Measurements from ENCODE around the gene HAPLN3. TPM values are rescaled to one million over a fixed set of nuclear protein-coding genes. Genes with fewer than 3 reads are reported as not detected.
A peak's percentile ranks its signal among the peaks of the same experiment; 100 is the strongest.

The HAPLN3 gene
- total and polyA plus RNA-seq, 2 donors (not counting 3 experiments of a cell fraction or from before 2014, with no cell fraction given) = 57.6 to 130 TPM

DNA sequence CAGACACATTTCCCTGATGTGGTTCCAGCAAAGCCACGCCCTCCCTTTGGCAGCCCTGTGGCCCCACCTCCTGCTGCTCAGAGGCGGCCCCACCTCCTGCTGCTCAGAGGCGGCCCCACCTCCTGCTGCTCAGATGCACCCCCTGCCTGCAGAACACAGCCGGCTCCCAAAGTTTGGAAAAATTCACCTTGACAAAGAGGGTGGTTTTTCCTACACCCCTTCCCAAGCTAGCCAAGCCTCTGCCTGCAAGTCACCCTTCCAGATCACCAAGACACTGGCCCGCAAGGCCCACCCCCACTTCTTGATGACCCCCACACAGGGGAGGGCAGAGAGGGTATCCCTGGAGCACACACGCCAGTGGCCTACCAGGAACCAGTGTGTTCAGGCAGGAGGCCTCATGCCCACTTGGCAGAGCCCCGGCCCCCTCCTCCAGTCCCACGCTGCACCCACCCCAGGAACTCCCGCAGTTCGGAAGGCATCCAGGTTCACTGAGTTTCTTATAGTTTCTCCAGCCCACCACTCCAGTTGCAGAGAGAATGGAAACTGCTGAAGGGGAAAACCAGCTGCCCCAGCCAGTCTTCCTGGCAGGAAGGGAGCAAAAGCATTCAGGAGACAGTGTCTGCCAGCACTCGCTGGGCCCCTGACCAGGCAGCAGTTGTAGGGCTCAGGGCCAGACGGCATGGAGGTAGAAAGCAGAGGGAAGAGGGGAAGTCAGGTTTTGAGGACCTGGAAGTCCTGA lies 2.3 kb upstream of the HAPLN3 start:
- H3K36me3 ChIP-seq (ENCODE audit: control insufficient read depth in 2 of 2, extremely low read depth in 1 of 2, insufficient read depth in 2 of 2, low read length in 2 of 2) = no peaks in the 10 kb centered on the region
- no TSS peak for BruUV-seq (replicated peaks)
- H2AFZ ChIP-seq (ENCODE audit: low read depth, low read length) = peak overlapping the region; percentile 86
- intact Hi-C loops (cut with micrococcal nuclease) = loop anchor here (1.0 to 5.0 kb wide), 8 partner anchors 15 to 435 kb away; partner anchors contain the start of genes MRPL46, MRPS11 and POLG
- H3K4me2 ChIP-seq (ENCODE audit: insufficient read depth, low read length) = peak overlapping the region; percentile 56
- no peaks in the 10 kb centered on the region for H3K9me1 ChIP-seq (replicated peaks; ENCODE audit: control insufficient read depth, extremely low read depth, insufficient read depth, low read length)
- peaks cover 36% of the 10 kb centered on the region for H3K4me1 ChIP-seq (ENCODE audit: control insufficient read depth, extremely low read depth, insufficient read depth, low read length)
- DNase-seq (ENCODE audit: low read depth, low spot score) (peak; percentile 84), FAIRE-seq (peak; percentile 99)
- peak overlapping the region; percentile 52 for H3K9ac ChIP-seq (replicated peaks; ENCODE audit: extremely low read depth, insufficient read depth, low read length)
- TF ChIP-seq, protein P1, sequence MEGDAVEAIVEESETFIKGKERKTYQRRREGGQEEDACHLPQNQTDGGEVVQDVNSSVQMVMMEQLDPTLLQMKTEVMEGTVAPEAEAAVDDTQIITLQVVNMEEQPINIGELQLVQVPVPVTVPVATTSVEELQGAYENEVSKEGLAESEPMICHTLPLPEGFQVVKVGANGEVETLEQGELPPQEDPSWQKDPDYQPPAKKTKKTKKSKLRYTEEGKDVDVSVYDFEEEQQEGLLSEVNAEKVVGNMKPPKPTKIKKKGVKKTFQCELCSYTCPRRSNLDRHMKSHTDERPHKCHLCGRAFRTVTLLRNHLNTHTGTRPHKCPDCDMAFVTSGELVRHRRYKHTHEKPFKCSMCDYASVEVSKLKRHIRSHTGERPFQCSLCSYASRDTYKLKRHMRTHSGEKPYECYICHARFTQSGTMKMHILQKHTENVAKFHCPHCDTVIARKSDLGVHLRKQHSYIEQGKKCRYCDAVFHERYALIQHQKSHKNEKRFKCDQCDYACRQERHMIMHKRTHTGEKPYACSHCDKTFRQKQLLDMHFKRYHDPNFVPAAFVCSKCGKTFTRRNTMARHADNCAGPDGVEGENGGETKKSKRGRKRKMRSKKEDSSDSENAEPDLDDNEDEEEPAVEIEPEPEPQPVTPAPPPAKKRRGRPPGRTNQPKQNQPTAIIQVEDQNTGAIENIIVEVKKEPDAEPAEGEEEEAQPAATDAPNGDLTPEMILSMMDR (IDR thresholded peaks at IDR 0.05; ENCODE audit: extremely low read depth in 1 of 2, insufficient read depth in 1 of 2, low read depth in 1 of 2, low read length in 2 of 2) = peak; percentile 42 to 62
- TF ChIP-seq POLR2AphosphoS5 (IDR thresholded peaks at IDR 0.05; ENCODE audit: insufficient read depth, low read depth, low read length) (no peak), POLR2A (IDR thresholded peaks at IDR 0.05; ENCODE audit: low read depth, low read length) (peak; percentile 10), MYC (IDR thresholded peaks at IDR 0.05; ENCODE audit: low read depth, low read length) (no peak), JUN (IDR thresholded peaks at IDR 0.05; ENCODE audit: borderline replicate concordance, insufficient read depth, insufficient read length, low read depth) (no peak)
- H3K27me3 ChIP-seq (ENCODE audit: control insufficient read depth in 2 of 2, insufficient read depth in 2 of 2, low read length in 2 of 2) = no peaks in the 10 kb centered on the region
- no peak overlapping the region for H3K4me3 ChIP-seq (replicated peaks in 1 of 3; ENCODE audit: insufficient read depth in 1 of 3, low read depth in 1 of 3, low read length in 3 of 3)
- H3K27ac ChIP-seq (ENCODE audit: insufficient read depth, low read depth, low read length) = peak overlapping the region; percentile 74
- no peaks in the 10 kb centered on the region for H4K20me1 ChIP-seq (replicated peaks; ENCODE audit: control insufficient read depth, extremely low read depth, insufficient read depth, low read length)
- ChIA-PET POLR2A (interaction anchor here (0.7 kb wide), 1 partner anchor 11 kb away, joined by 3 read pairs; no protein-coding TSS in a partner anchor), CTCF (interaction anchor here (0.7 to 3.6 kb wide), 7 partner anchors 10 to 274 kb away, joined by 3 to 19 read pairs (median 3); partner anchors contain the start of gene ISG20)
- H3K9me3 ChIP-seq (replicated peaks; ENCODE audit: control insufficient read depth, insufficient read depth, low read length) = no peaks in the 10 kb centered on the region
- dilution Hi-C loops (cut with MboI; ENCODE audit: extremely low pct_ligation_motif_present, low sequenced_read_pairs) = no loop called here
- no peaks in the 10 kb centered on the region for H3K79me2 ChIP-seq (ENCODE audit: control insufficient read depth, insufficient read depth, low read length)
